NCI-H2196 treated with DMSO at 0.1 percent for 48 hours (cell line): ENCODE results near the gene PADI2.

Source experiments
- DNase-seq: peaks from one replicate; lab custom pipeline; 2025; ENCODE audit not compliant: unreplicated experiment; lab: John Stamatoyannopoulos, UW

The PADI2 gene

DNA sequence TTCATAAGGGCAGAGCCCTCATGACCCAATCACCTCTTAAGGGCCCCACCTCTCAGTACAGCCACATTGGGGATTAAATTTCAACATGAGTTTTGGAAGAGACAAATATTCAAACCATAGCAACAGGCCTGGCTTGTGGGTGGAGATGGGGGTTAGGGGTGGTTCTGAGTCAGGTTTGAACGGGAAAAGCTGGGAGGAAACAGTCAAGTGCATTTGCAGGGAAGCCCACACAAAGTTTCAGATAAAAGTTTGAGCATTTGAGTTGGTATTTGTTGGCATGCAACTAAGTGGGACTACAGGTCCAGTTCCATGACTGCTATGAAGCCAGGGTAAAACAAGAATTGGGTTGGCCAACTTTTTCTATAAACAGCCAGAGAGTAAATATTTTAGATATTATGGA is 21.0 kb upstream of the PADI2 start:
- no peak for DNase-seq

DNA sequence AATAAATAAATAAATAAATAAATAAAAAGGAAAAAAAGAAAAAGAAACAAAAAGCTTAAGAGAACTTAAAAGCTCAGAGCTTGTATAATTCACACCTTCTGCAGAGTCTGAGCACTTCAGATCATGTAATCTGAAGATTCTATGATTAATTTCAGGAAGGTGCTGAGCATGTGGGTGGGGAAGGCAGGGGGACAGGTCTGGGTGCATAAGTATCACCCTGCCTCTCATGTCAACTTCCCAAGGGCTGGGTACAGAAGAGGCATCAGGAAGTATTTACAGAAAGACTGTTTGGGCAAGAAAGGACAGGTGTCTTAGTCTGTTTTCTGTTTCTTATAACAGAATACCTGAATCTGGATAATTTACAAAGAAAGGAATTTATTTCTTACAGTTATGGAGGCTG is 20.4 kb upstream of the PADI2 start:
- no peak for DNase-seq

DNA sequence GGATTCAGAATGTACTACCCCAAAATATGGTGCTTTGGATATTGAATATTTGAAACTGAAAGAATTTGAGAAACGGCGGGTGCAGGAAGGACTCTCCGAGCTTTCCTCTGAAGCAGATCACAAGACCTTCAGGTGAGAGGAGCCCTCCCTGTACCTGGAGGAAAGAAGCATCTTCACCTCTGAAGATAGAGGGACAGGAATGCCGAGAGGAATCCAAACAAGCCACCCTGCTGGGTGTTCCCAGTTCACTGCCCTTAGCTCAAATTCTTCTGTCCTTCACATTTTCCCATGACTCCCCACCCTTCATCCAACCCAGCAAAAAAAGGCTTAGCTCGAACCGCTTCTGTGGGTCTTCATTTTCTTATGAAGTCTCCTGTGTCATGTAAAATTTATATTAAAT is 18.2 kb upstream of the PADI2 start:
- no peak for DNase-seq

DNA sequence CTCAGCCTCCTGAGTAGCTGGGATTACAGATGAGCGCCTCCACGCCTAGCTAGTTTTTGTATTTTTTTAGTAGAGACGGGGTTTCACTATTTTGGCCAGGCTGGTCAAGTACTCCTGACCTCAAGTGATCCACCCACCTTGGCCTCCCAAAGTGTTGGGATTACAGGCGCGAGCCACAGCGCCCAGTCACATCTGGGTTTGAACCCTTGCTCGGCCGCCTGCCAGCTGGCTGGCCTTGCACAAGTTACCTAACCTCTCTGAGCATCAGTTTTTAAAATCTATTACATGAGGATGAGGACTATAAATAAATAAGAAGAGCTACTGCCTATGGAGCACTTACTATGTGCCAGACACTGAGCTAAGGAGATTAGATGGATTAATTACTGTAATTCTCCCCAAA is 17.7 kb upstream of the PADI2 start:
- no peak for DNase-seq

DNA sequence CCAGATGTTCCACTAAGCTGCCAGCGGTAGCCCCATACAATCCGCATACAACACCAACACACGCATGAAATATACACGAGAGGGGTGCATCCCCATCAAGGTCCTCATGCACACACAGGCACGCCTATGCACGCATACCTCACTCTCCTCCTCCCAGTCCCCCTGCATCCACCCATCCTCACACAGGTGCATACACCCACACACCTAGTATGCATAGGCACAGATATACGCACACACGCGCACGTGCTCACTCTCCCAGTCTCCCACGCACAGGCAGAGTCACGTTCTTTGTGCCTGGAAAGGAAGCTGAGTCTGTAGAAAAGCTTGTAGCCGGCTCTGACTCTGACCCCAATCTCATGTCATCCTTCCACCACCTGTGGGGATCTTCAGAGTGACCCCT is 16.9 kb upstream of the PADI2 start:
- DNase-seq, result no peak

DNA sequence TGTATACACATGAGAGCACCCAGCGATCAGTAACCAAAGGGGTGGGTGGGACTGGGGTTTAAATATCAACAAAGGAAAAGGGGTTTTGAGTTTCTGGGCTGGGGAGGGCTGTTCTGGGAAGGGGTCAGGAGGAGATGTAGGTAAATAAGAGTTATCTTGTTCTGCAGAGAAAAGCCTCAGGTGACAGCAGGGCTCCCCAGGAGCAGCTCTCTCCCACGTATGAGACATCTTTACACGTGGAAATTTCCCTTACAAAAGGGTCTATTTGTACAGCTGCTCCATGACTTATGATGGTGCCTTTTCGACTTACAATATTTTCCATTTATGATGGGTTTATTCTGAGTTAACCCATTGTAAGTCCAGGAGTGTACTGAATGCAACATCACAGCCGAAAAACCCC is 16.3 kb upstream of the PADI2 start:
- DNase-seq, result no peak

DNA sequence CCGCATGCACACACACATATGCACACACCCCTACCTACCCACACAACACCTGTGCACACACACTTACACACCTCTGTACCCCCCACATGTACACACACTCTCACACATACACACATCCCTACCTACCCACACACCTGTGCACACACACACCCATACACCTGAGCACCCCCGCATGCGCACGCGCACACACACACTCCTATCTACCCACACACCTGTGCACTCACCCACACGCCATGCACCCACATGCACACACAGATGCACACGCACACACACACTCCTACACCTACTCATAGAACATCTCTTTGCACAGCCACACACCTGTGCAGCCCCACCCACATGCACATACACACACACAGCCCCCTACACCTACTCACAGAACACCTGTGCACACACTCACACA is 15.5 kb upstream of the PADI2 start:
- DNase-seq, result no peak

DNA sequence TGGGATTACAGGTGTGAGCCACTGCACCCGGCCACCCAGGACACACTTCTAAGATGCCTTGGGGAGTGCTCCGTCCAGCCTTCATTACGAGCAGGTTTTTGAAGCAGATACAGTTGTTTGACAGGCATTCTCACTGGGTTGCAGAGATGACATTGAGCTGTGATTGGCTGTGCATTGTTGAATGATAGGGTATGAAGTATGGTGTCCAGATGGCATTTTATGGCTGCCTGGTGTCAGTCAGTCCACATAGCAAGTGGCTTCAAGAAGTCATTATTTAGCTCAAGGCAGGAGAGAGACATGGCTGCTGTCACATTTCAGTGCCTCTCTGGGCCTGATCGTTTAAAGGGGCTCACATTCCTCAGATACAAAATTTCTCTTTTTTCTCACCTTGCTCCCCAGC is 14.8 kb upstream of the PADI2 start:
- no peak for DNase-seq

DNA sequence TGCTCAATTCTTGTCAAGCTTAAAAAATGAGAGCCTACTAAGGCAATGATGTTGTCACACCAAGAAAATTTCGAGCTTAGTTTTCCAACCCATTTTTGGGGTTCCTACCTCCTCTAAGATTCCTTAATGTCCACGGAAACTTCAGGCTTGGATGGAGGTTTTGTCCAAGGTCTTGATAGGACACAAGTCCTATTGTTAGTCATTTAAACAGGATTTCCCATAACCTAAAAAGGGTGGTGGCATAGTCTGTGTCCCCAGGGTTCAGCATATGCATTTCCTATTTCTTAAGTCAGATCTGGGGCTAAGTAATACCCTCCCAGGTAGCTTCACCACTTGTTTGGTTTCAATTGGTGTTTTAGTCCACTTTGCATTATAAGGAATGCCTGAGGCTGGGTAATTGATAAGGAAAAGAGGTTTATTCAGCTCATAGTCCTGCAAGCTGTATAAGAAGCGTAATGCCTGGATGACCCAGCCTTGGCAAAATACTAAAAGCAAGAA is 10.9 kb upstream of the PADI2 start:
- no peak for DNase-seq

DNA sequence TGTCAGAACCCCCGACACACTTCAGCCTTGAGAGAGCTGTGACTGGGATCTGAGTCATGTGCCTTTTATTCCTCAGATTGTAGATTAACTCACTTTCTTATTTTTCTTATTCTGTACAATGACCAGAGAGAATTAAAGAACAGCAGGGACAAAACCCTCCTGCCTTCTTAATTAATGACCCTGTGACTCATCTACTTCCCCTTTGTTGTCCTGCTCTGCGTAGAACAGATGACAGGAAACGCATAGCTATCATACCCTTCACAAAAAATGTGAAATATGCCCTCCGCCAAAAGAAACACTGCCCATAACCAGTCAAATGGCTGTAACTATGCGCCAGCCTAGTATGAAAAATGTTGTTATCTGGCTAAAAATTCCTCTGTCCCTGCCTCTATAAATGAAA is 9.1 kb upstream of the PADI2 start:
- no peak for DNase-seq

DNA sequence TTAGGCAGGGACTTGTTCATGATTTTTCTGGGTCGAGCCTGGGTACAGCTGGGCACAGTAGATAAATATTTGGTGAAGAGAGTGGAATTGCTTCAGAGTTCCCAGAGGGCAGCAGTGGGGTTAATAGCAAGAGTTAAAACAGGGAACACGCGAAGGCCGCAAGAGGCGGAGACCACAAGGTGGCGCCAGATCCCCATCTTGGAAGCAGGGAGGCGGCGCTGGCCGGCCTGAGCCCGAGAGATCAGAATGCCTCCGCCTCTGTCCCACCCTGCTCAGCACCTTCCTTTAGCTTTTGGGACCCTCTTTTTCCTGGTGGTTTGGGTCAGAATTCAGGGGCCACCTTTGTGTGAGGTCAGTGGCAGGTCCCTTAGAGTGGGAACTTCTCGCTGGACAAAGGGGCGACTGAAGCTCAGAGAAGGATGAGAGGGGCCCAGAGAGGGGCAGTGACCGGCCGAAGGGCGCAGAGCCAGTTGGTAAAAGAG is 6.5 kb upstream of the PADI2 start:
- peak; percentile 61 for DNase-seq

DNA sequence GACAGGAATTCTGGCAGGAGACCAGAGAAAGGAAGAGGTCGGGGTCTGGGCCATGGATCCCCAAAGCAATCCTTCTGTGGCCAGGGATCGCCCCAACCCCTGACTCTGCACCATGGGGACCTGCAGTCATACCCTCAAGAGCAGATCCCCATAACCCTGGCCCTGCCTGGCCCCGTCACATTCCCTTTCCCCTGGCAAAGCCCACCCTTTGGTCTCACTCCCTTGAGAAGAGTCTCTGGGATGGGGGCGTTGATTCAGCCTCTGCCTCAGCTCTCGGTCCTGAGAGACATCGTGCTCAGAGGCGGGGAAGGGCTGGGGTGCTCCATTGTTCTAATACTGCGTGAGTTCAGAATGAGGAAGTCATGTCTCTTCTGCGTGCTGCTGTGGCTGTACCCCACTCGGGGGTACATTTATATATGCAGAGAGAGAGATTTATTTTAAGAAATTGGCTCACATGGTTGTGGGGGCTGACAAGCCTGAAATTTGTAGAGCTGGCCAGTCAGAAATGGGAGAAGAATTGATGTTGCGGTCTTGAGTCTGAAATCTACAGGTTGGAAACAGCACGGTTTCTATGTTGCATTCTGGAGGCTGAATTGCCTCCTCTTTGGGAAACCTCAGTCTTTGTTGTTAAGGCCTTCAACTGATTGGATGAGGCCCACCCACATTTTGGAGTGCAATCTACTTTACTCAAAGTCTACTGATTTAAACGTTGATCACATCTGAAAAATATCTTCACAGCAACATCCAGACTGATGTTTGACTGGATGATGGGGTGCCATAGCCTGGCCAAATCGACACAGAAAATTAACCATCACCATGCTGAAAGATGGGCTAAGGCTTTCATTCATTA is 4.2 kb upstream of the PADI2 start:
- DNase-seq, result no peak

DNA sequence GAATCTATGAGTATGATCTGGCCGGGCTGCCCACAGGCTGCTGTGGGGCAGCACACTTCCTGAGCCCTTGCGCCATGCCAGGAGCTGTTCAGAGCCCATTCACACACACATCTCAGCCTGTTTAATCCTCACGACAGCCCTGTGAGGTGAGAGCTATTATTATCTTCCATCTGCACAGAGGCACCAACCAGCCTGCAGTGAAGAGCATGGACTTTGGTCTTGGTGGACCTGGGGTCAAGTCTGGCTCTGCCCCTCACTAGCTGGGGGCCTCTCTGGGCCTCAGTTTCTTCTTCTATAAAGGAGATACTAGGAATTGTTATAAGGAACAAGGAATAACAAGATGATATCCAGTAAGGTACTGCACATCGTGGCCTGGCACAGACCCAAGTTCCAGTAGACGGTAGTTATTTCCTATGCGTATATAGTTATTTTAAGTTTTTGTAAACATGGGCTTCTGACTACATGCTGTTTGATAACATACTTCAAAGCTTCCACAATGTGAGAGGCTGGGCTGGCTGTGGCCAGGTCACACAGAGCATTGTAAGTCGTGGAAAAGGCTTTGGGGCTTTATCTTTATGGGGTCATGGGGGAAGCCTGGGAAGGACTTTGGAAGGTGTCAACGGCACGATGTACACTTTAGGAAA is 3.4 kb upstream of the PADI2 start:
- no peak for DNase-seq

DNA sequence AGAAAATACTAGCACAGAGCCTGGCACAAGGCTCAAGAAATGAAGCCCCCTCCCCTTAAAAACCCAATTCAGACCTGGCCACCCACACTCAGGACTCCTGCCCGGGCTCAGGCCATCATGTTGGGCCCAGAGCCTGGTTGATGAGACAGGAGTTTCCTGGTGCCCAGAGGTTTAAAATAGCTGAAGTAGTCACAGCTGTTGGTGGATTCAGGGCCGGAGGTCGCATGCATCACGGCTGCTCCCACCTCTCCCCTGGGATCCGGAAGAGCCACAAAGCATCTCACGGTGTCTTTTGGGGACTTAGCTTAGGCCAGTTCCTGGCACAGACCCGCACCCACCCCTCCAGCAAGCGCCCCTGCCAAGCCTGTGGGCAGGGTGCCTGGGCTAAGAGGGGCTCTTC is 2.6 kb upstream of the PADI2 start:
- no peak for DNase-seq

DNA sequence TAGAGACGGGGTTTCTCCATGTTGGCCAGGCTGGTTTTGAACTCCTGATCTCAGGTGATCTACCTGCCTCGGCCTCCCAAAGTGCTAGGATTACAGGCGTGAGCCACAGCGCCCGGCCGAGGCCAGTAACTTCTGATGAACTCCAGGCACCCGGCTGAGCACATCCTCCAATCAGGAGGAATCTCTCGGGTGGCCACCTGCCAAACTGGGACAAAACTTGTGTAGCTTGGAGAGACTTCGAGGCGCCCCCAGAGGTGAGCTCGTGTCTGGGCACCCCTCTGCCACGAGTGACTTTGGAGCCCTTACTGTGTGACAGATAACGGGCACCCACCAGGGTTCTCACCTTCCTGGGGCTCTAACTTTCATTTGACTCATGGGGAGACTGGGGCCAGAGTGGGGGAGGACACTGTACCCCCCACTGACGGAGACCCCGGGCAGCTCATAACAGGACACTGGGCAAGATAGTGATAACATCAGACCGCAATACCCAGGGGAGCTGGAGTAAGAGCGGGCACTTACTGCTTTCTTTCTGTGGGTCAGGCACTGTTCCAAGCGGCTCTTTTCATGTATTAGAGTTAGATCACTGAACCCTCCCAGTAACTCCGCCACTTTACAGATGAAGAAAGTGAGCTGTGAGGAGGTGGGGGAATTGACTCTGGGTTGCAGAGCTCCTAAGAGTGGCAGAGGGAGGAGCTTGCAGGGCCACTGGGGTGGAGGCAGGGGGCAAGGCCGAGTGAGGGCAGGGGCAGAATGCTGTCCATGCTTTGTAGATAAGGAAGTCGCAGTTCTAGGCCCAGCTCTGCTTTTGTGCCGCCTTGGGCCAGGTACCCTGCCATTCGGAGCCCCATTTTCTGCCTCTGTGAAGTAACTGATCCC is 1.9 kb upstream of the PADI2 start:
- DNase-seq, result no peak

DNA sequence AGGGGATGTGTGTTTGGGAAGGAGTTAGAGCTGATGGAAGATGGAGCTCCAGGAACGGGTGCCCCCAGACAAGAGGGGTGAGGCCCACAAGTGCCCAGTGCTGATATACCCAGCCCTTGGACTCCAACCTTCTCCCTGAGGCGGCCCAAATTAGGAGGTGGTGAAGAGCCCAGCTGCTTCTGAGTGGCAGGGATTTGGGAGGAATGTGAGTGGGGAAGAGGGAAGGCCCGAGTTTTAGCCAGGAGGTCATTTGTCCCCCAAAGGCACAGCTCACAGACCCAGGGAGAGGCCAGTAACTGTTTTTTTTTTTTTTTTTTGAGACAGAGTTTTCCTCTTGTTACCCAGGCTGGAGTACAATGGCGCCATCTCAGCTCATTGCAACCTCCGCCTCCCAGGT is 1.2 kb upstream of the PADI2 start:
- DNase-seq, result no peak

DNA sequence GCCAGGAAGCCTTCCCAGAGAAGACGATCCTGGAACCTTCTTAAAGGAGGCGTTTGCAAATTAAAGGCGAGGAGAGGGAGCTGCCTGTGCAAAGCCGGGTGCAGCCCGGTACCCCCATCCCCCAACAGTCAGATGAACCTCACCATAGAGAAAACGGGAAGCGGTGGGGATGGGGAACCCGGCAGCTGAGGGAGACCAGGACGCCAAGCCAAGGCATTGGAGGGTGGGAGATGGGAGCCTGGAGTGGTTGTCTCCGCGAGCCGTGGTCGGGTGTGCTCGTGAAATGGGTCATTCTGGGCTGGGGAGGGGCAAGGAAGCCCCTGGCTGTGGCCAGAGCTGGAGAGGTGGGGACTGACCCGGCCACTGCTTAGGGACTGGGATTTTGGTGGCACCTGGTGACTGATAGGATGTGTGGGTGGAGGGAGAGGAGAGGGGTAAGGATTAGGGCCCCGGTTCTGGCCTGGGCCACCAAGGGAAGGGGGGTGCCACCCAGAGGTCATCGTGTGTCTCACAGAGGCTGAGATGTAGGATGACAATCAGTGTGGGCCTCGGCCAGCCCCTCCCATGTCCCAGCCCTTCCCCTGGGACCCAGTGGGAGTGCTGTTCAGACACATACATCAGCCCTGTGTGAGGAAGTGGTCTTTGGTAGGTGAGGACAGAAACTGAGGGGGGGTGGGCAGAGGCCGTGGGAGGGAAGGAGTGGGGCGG is 676 bp upstream of the PADI2 start:
- DNase-seq, result no peak

DNA sequence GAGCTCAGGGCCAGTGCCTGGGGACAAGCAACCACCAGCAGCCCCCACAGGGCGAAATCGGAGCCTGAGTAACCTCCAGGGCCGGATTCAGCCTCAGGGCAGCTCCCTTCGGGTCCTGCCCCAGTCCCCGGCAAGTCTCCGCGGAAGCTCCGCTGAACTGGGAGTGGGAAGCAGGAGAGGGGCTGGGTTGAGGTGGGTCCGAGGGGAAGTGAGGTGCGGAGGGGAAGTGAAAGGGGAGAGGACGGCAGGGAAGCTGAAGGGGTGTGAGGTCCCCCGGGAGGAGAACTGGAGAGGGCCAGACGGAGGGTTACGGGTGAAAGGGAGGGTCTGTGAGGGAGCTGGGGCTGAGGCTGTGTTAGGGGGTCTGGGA is 560 bp downstream of the PADI2 start:
- no peak for DNase-seq

DNA sequence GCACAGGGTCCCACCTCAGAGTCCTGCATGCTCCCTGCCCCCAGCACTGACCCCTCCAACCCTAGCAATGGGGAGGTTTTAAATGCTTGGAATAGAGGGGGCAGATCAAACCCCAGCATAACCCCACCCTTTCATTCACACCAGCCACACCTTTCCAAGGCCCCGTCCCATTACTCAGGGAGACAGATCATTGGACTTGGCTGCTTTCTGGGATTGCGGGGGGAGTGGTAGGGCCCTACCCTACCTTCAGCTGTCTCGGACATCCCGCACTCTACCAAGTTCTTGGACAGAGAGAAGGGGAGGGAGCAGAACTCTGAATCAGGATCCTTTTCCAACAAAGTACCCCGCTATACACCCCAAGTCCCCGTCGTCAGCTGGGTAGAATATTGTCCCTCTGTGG is 983 bp downstream of the PADI2 start:
- no peak for DNase-seq

DNA sequence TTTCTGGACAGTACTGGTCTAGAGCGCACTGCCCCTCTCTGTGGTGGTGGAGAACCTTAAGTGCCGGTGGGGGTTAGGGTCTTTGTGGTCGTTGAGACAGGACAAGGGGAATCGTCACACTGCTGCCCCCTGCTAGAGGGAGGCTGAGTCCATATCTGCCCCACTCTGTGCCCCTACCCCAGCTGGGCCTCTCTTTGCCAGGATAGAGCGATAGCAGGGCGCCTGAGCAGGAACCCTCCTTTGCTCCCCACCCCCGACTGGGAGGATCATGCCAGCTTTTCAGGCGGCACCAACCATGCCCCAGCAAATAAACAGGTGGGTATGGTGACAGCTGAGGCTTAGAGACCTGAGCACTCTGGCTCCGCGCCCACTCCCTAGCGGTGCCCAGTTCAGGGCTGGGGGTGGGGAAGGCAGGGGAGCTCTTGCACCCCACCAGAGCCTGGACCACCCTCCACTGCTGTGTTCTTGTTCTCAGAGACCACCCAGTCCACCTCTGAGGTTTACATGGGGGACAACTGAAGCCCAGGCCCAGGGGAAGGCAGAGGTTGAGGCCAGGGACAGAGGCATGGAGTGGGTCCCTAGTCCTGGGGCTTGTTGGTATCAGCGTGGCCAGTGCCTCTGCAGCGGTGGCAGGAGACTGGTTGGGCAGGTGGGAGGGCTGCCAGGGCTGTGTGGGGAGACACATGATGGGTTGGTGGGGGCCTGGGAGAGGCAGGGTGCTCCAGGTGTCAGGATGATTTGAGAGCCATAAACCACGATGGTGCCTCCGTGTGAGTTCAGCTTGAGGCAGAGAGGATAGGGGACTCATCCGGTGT is 1.6 kb downstream of the PADI2 start:
- no peak for DNase-seq
